A549 treated with AZD9567 at 1 μM for 4 hours (cell line): ENCODE measurements around the gene FERD3L. TPM values are rescaled to one million over a fixed set of nuclear protein-coding genes. Genes with fewer than 3 reads are reported as not detected.

ENCODE experiments used
- total RNA-seq: library from RNA; stranded (reverse); fragments of 200-300 nt; extraction: Qiagen RNA extraction; gene quantifications from 5 replicates; pipeline ENCODE4 v1.2.3, GENCODE V29; 2022; ENCODE audit not compliant: insufficient read depth

The FERD3L gene, protein sequence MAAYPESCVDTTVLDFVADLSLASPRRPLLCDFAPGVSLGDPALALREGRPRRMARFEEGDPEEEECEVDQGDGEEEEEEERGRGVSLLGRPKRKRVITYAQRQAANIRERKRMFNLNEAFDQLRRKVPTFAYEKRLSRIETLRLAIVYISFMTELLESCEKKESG
- total RNA-seq: not detected in 5 replicates

DNA sequence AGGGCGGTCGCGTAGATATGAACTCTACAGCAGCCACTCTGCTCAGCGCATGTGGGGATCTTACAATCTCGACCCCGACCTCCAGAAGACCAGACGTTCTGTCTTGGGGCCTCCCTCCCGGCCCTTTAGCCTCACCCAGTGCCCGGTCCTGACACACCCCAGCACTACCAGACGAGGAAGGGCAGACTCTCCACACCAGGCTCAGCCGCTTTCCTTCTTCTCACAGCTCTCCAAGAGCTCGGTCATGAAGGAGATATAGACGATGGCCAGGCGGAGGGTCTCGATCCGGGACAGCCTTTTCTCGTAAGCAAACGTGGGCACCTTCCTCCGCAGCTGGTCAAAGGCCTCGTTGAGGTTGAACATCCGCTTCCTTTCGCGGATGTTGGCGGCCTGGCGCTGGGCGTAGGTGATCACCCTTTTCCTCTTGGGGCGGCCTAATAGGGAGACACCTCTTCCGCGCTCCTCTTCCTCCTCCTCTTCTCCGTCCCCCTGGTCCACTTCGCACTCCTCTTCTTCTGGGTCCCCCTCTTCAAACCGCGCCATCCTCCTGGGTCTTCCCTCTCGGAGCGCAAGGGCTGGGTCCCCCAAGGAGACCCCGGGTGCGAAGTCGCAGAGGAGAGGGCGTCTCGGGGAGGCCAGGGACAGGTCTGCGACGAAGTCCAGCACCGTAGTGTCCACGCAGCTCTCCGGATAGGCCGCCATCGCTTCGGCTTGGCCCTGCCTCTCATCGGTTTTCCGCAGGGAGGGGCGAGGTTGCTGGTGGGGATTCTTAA is at the start of gene FERD3L:
FERD3L (minus strand) TSS at position 761 of the 773 bp plus-strand sequence; CDS start at position 702, 59 bp downstream.

DNA sequence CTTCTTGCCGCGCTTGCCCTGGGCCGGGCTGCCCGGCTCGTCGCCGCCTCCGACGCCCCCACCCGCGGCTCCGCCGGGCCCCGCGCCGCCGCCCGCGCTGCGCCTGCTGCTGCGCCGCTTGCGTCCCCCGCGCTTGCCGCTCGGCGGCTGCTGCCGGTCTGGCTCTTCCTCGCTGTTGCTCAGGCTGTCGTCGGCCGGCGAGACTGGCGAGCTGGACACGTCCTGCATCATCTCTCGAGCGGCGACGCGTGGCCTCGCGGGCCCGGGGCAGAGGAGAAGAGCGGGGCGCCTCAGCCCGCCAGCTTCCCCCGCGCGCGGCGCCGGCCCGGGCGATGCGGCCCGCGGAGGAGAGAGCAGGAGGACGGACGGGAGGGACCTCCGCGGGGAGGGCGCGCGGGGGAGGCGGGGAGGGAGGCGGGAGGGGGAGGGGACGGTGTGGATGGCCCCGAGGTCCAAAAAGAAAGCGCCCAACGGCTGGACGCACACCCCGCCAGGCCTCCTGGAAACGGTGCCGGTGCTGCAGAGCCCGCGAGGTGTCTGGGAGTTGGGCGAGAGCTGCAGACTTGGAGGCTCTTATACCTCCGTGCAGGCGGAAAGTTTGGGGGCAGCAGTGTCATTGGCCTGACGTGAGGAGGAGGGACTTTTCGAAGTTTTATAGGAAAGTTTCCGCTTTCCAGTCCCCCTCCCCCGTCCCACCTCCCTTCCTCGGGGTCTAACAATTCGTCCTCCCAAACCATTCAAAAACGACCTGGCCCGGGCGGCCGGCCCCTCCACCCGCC is 27.9 kb downstream of the FERD3L start, which contains the start of gene TWIST1:
TWIST1 (minus strand) TSS at position 546 of the 779 bp plus-strand sequence; CDS start at position 231, 315 bp downstream.

Other genes starting within 250 kb of the FERD3L start
- gene TWIST1, start 27.8 kb downstream of the FERD3L start, total RNA-seq: 2.6 to 6.2 TPM (median 3.3 TPM) in 5 replicates